ENCODE results near the gene NDFIP1.
"Not testable (repeated sequence)": the region's sequence is repeated elsewhere in the genome, so short reads cannot be mapped to it uniquely, and the experiment has no call there.

NDFIP1 gene

GRCh38 chr5:142108432-142109330, at the start of gene NDFIP1:
NDFIP1 (plus strand) TSS chr5:142108779; CDS start chr5:142108975, 196 bp downstream.
- peak; percentile 63 to 78 (median 72) for DNase-seq (ENCODE audit: low read depth in 4 of 4, low spot score in 1 of 4)

- no peak for DNase-seq (ENCODE audit: low read depth in 4 of 4, low spot score in 1 of 4)
Measured at GRCh38 chr5:142059304-142059940, 49.2 kb upstream of the NDFIP1 start.

- no peak for DNase-seq (ENCODE audit: low read depth in 4 of 4, low spot score in 1 of 4)
Measured at GRCh38 chr5:142063376-142063775, 45.2 kb upstream of the NDFIP1 start.

GRCh38 chr5:142063878-142064331, 44.7 kb upstream of the NDFIP1 start:
- no peak for DNase-seq (ENCODE audit: low read depth in 4 of 4, low spot score in 1 of 4)

GRCh38 chr5:142065273-142065672, 43.3 kb upstream of the NDFIP1 start:
- DNase-seq (ENCODE audit: low read depth in 4 of 4, low spot score in 1 of 4): no peak

- no peak for DNase-seq (ENCODE audit: low read depth in 4 of 4, low spot score in 1 of 4)
Measured at GRCh38 chr5:142069606-142070399, 38.8 kb upstream of the NDFIP1 start.

- DNase-seq (ENCODE audit: low read depth in 4 of 4, low spot score in 1 of 4): no peak
Measured at GRCh38 chr5:142070734-142071133, 37.8 kb upstream of the NDFIP1 start.

GRCh38 chr5:142072488-142072887, 36.1 kb upstream of the NDFIP1 start:
- no peak for DNase-seq (ENCODE audit: low read depth in 4 of 4, low spot score in 1 of 4)

GRCh38 chr5:142073362-142073988, 35.1 kb upstream of the NDFIP1 start:
- DNase-seq (ENCODE audit: low read depth in 4 of 4, low spot score in 1 of 4): no peak

GRCh38 chr5:142074006-142074405, 34.6 kb upstream of the NDFIP1 start:
- DNase-seq (ENCODE audit: low read depth in 4 of 4, low spot score in 1 of 4): no peak

- no peak for DNase-seq (ENCODE audit: low read depth in 4 of 4, low spot score in 1 of 4)
Measured at GRCh38 chr5:142078221-142078620, 30.4 kb upstream of the NDFIP1 start.

GRCh38 chr5:142078706-142079105, 29.9 kb upstream of the NDFIP1 start:
- DNase-seq (ENCODE audit: low read depth in 4 of 4, low spot score in 1 of 4): no peak

- no peak for DNase-seq (ENCODE audit: low read depth in 4 of 4, low spot score in 1 of 4)
Measured at GRCh38 chr5:142079306-142079721, 29.3 kb upstream of the NDFIP1 start.

- no peak for DNase-seq (ENCODE audit: low read depth in 4 of 4, low spot score in 1 of 4)
Measured at GRCh38 chr5:142080248-142080647, 28.3 kb upstream of the NDFIP1 start.

GRCh38 chr5:142082182-142082781, 26.3 kb upstream of the NDFIP1 start:
- DNase-seq (ENCODE audit: low read depth in 4 of 4, low spot score in 1 of 4): no peak

- DNase-seq (ENCODE audit: low read depth in 4 of 4, low spot score in 1 of 4): no peak
Measured at GRCh38 chr5:142086229-142086628, 22.4 kb upstream of the NDFIP1 start.

GRCh38 chr5:142086679-142087078, 21.9 kb upstream of the NDFIP1 start:
- DNase-seq (ENCODE audit: low read depth in 4 of 4, low spot score in 1 of 4): no peak

GRCh38 chr5:142087920-142088679, 20.5 kb upstream of the NDFIP1 start:
- no peak for DNase-seq (ENCODE audit: low read depth in 4 of 4, low spot score in 1 of 4)

- not testable (repeated sequence) for DNase-seq (ENCODE audit: low read depth in 4 of 4, low spot score in 1 of 4)
Measured at GRCh38 chr5:142088855-142089479, 19.6 kb upstream of the NDFIP1 start.
